K562 (cell line): ENCODE data around the gene GP1BB. TPM values are rescaled to one million over a fixed set of nuclear protein-coding genes. Genes with fewer than 3 reads are reported as not detected.

Experiments used
- ATF2 ChIP-seq: sonication (generic); formaldehyde crosslinking; IDR thresholded peaks from 2 replicates; pipeline ENCODE4 v1.8.1; 2022; ENCODE audit warnings: missing genetic modification reagents
- BHLHE40 ChIP-seq: IDR thresholded peaks from 2 replicates; pipeline ENCODE4 v1.6.1; 2011; ENCODE audit warnings: low read length, improper control_type of control experiment
- BRD4 ChIP-seq: fragments of 200-600 bp; sonication (generic); IDR thresholded peaks from 2 replicates; pipeline ENCODE4 v1.6.1; 2017; ENCODE audit warnings: inconsistent platforms
- COPS2 ChIP-seq: fragments of 450-650 bp; conservative IDR thresholded peaks from 2 replicates; pipeline ENCODE4 v1.6.1; 2016; ENCODE audit warnings: mild to moderate bottlenecking, moderate library complexity
- E2F6 ChIP-seq, 2 experiments: IDR thresholded peaks; 2 replicates each; pipeline ENCODE4 v1.6.1; 2011; ENCODE audit warnings: borderline replicate concordance in 1 of 2, control low read depth in 1 of 2, low read depth in 1 of 2, low read length in 1 of 2, mild to moderate bottlenecking in 1 of 2, mixed read lengths in 1 of 2, moderate library complexity in 1 of 2; ENCODE audit not compliant: insufficient read depth in 1 of 2, insufficient read length in 1 of 2, poor library complexity in 1 of 2, severe bottlenecking in 1 of 2; ENCODE audit errors: extremely low read depth in 1 of 2
- ETV5 ChIP-seq: sonication (generic); formaldehyde crosslinking; IDR thresholded peaks from 2 replicates; pipeline ENCODE4 v1.4.0; 2020; ENCODE audit warnings: low read depth, mild to moderate bottlenecking, missing genetic modification reagents
- GABPB1 ChIP-seq: sonication (generic); formaldehyde crosslinking; IDR thresholded peaks from 2 replicates; pipeline ENCODE4 v1.8.0; 2022; ENCODE audit warnings: mild to moderate bottlenecking, missing genetic modification reagents
- ILF3 ChIP-seq: fragments of 450-650 bp; IDR thresholded peaks from 2 replicates; pipeline ENCODE4 v1.6.1; 2018; ENCODE audit warnings: antibody characterized with exemption, mild to moderate bottlenecking, moderate library complexity, borderline replicate concordance
- IRF9 ChIP-seq: fragments of 450-650 bp; IDR thresholded peaks from 2 replicates; pipeline ENCODE4 v1.6.1; 2016; ENCODE audit warnings: missing biosample characterization, missing genetic modification characterization
- JUN ChIP-seq, 2 experiments: sonication (generic) in 1 of 2; formaldehyde crosslinking in 1 of 2; IDR thresholded peaks; 2 replicates each; pipeline versions ENCODE4 v1.6.1 to v1.8.0; 2012 to 2022; ENCODE audit warnings: borderline replicate concordance in 2 of 2, mild to moderate bottlenecking in 2 of 2, improper control_type of control experiment in 1 of 2, low read depth in 1 of 2, low read length in 1 of 2, missing genetic modification reagents in 1 of 2
- RAD21 ChIP-seq, 2 experiments: fragments of 250-450 bp in 1 of 2; fragments of 450-650 bp in 1 of 2; sonication (Bioruptor Pico) in 1 of 2; formaldehyde crosslinking in 1 of 2; IDR thresholded peaks in 1 of 2; conservative IDR thresholded peaks in 1 of 2; 2 replicates each; pipeline versions ENCODE4 v1.4.0 to v1.8.0; 2020 to 2022; ENCODE audit warnings: mild to moderate bottlenecking in 2 of 2, moderate library complexity in 1 of 2
- SMARCC2 ChIP-seq: fragments of 450-650 bp; IDR thresholded peaks from 2 replicates; pipeline ENCODE4 v1.6.1; 2017; ENCODE audit warnings: antibody characterized with exemption, moderate library complexity, mild to moderate bottlenecking, low read depth
- TRIM28 ChIP-seq: fragments of 450-650 bp; IDR thresholded peaks from 2 replicates; pipeline ENCODE4 v1.6.1; 2017
- ZFP91 ChIP-seq: sonication (generic); formaldehyde crosslinking; IDR thresholded peaks from 2 replicates; pipeline ENCODE4 v1.8.0; 2022; ENCODE audit warnings: mild to moderate bottlenecking, missing genetic modification reagents
- ZNF23 ChIP-seq: fragments of 250-450 bp; sonication (Bioruptor Pico); IDR thresholded peaks from 2 replicates; pipeline ENCODE4 v1.4.0; 2020; ENCODE audit warnings: mild to moderate bottlenecking
- ZNF232 ChIP-seq: sonication (generic); formaldehyde crosslinking; IDR thresholded peaks from 2 replicates; pipeline ENCODE4 v1.8.0; 2022; ENCODE audit warnings: mild to moderate bottlenecking, missing genetic modification reagents
- ZNF707 ChIP-seq: fragments of 250-450 bp; sonication (Bioruptor Pico); conservative IDR thresholded peaks from 2 replicates; pipeline ENCODE4 v1.8.0; 2022; ENCODE audit warnings: inconsistent platforms, mild to moderate bottlenecking, moderate library complexity
- polyA plus RNA-seq, 8 experiments: library from polyadenylated mRNA; depleted of rRNA in 4 of 8; stranded (reverse) in 5 of 8; unstranded in 3 of 8; fragments of >200 nt; fragmentation: Nextera tagmentation in 2 of 8; fragmentation: Illumina TruSeq in 1 of 8; extraction: Ambion mirVana in 2 of 8; extraction: Trizol in 1 of 8; gene quantifications; 2 replicates each; pipeline versions ENCODE4 v1.2.1 to v1.2.3, GENCODE V29; 2011 to 2014; ENCODE audit warnings: inconsistent platforms in 1 of 8, missing spikeins in 1 of 8
- total RNA-seq, 7 experiments: library from RNA; depleted of rRNA in 6 of 7; stranded (reverse); fragments of >200 nt in 6 of 7; fragmentation: Illumina TruSeq in 2 of 7; extraction: Trizol in 2 of 7; gene quantifications; 2 replicates each; pipeline versions ENCODE4 v1.2.1 to v1.2.3, GENCODE V29; 2011 to 2021; ENCODE audit warnings: low replicate concordance in 1 of 7
- TF ChIP-seq, protein P1 (sequence below): IDR thresholded peaks from 3 replicates; pipeline ENCODE4 v1.6.1; 2011; ENCODE audit warnings: borderline replicate concordance, mild to moderate bottlenecking, moderate library complexity; ENCODE audit not compliant: insufficient read length; ENCODE audit errors: extremely low read depth

The GP1BB gene
- total and polyA plus RNA-seq, 9 of the 15 experiments (the other 6 are each of a cell fraction or from before 2014, with no cell fraction given): 0.69 to 162 (median 2.8) TPM

- TF ChIP-seq ETV5 (CRISPR knock-in tag): no peak
- no peak for TF ChIP-seq GABPB1
- TF ChIP-seq, protein P1, sequence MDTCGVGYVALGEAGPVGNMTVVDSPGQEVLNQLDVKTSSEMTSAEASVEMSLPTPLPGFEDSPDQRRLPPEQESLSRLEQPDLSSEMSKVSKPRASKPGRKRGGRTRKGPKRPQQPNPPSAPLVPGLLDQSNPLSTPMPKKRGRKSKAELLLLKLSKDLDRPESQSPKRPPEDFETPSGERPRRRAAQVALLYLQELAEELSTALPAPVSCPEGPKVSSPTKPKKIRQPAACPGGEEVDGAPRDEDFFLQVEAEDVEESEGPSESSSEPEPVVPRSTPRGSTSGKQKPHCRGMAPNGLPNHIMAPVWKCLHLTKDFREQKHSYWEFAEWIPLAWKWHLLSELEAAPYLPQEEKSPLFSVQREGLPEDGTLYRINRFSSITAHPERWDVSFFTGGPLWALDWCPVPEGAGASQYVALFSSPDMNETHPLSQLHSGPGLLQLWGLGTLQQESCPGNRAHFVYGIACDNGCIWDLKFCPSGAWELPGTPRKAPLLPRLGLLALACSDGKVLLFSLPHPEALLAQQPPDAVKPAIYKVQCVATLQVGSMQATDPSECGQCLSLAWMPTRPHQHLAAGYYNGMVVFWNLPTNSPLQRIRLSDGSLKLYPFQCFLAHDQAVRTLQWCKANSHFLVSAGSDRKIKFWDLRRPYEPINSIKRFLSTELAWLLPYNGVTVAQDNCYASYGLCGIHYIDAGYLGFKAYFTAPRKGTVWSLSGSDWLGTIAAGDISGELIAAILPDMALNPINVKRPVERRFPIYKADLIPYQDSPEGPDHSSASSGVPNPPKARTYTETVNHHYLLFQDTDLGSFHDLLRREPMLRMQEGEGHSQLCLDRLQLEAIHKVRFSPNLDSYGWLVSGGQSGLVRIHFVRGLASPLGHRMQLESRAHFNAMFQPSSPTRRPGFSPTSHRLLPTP: no peak
- no peak for TF ChIP-seq RAD21 (CRISPR knock-in tag; conservative IDR thresholded peaks at IDR 0.05 in 1 of 2, IDR thresholded peaks at IDR 0.05 in 1 of 2)
- no peak for TF ChIP-seq E2F6 (IDR thresholded peaks at IDR 0.05; ENCODE audit: borderline replicate concordance in 1 of 2, extremely low read depth in 1 of 2, insufficient read depth in 1 of 2, insufficient read length in 1 of 2, low read depth in 1 of 2, low read length in 1 of 2, poor library complexity in 1 of 2, severe bottlenecking in 1 of 2)
- no peak for TF ChIP-seq ZFP91
- no peak for TF ChIP-seq TRIM28
- no peak for TF ChIP-seq ZNF707
- TF ChIP-seq IRF9 (tag): no peak
- no peak for TF ChIP-seq SMARCC2
- no peak for TF ChIP-seq ILF3
- no peak for TF ChIP-seq COPS2
- no peak for TF ChIP-seq ZNF23 (CRISPR knock-in tag)
- no peak for TF ChIP-seq JUN (IDR thresholded peaks at IDR 0.05; ENCODE audit: borderline replicate concordance, low read depth, low read length)
- TF ChIP-seq JUN (CRISPR knock-in tag; IDR thresholded peaks at IDR 0.05; ENCODE audit: borderline replicate concordance): no peak
- no peak for TF ChIP-seq ATF2 (CRISPR knock-in tag)
- TF ChIP-seq BHLHE40: no peak
- TF ChIP-seq BRD4: 0 out of 2 replicates have a peak, but pooled peaks have one; percentile 34
- no peak for TF ChIP-seq ZNF232 (CRISPR knock-in tag)
Observed at GRCh38 chr22:19761725-19762567, 38.6 kb downstream of the GP1BB start (continued).
